HepG2 (cell line): ENCODE results near the gene PSD4. TPM values are rescaled to one million over a fixed set of nuclear protein-coding genes. Genes with fewer than 3 reads are reported as not detected.

Source experiments
- ARID2 ChIP-seq: sonication (generic); formaldehyde crosslinking; IDR thresholded peaks from 2 replicates; pipeline ENCODE4 v1.8.1; 2022; ENCODE audit warnings: mild to moderate bottlenecking, missing genetic modification reagents, borderline replicate concordance
- EP300 ChIP-seq, 3 experiments: sonication (generic) in 1 of 3; formaldehyde crosslinking in 1 of 3; IDR thresholded peaks; 2 replicates each; pipeline versions ENCODE4 v1.5.1 to v1.6.1; 2011 to 2020; ENCODE audit warnings: low read depth in 2 of 3, low read length in 2 of 3, borderline replicate concordance in 1 of 3, improper control_type of control experiment in 1 of 3, mild to moderate bottlenecking in 1 of 3, missing genetic modification reagents in 1 of 3, moderate library complexity in 1 of 3
- GFI1 ChIP-seq: sonication (generic); formaldehyde crosslinking; IDR thresholded peaks from 2 replicates; pipeline ENCODE4 v1.5.0; 2020; ENCODE audit warnings: missing genetic modification reagents, mild to moderate bottlenecking, borderline replicate concordance
- GLI4 ChIP-seq: sonication (generic); formaldehyde crosslinking; IDR thresholded peaks from 2 replicates; pipeline ENCODE4 v1.5.1; 2020; ENCODE audit warnings: missing genetic modification reagents, mild to moderate bottlenecking, moderate library complexity, borderline replicate concordance
- GPBP1L1 ChIP-seq: sonication (generic); formaldehyde crosslinking; IDR thresholded peaks from 2 replicates; pipeline ENCODE4 v1.5.0; 2020; ENCODE audit warnings: mild to moderate bottlenecking, missing genetic modification reagents
- GTF3A ChIP-seq: sonication (generic); formaldehyde crosslinking; conservative IDR thresholded peaks from 2 replicates; pipeline ENCODE4 v1.4.0; 2020; ENCODE audit warnings: mild to moderate bottlenecking, missing genetic modification reagents
- MIXL1 ChIP-seq: IDR thresholded peaks from 2 replicates; pipeline ENCODE4 v1.6.1; 2016
- NCOA2 ChIP-seq: sonication (generic); formaldehyde crosslinking; IDR thresholded peaks from 2 replicates; pipeline ENCODE4 v1.8.0; 2022; ENCODE audit warnings: inconsistent platforms
- NFE2L2 ChIP-seq: fragments of 150-350 bp; IDR thresholded peaks from 2 replicates; pipeline ENCODE4 v1.6.1; 2014; ENCODE audit warnings: low read length
- POGK ChIP-seq: sonication (generic); formaldehyde crosslinking; conservative IDR thresholded peaks from 2 replicates; pipeline ENCODE4 v1.8.0; 2022; ENCODE audit warnings: mild to moderate bottlenecking, moderate library complexity, missing genetic modification reagents
- PREB ChIP-seq: sonication (generic); formaldehyde crosslinking; IDR thresholded peaks from 2 replicates; pipeline ENCODE4 v1.4.0; 2020; ENCODE audit warnings: missing genetic modification reagents
- SAP130 ChIP-seq: IDR thresholded peaks from 2 replicates; pipeline ENCODE4 v1.6.1; 2016; ENCODE audit warnings: low read depth
- SUZ12 ChIP-seq: fragments of 150-350 bp; IDR thresholded peaks from 2 replicates; pipeline ENCODE4 v1.6.1; 2014; ENCODE audit warnings: low read depth, low read length
- TBL1XR1 ChIP-seq: fragments of 150-350 bp; IDR thresholded peaks from 2 replicates; pipeline ENCODE4 v1.6.1; 2014; ENCODE audit warnings: borderline replicate concordance, low read length; ENCODE audit not compliant: partially characterized antibody
- TGIF2 ChIP-seq: IDR thresholded peaks from 2 replicates; pipeline ENCODE4 v1.6.1; 2016; ENCODE audit warnings: control low read depth, missing compliant biosample characterization
- XRCC5 ChIP-seq: fragments of 200-400 bp; formaldehyde crosslinking; optimal IDR thresholded peaks from 2 replicates; pipeline ENCODE3; 2017; ENCODE audit warnings: mild to moderate bottlenecking, low read length
- YEATS2 ChIP-seq: sonication (generic); formaldehyde crosslinking; IDR thresholded peaks from 2 replicates; pipeline ENCODE4 v1.4.0; 2020; ENCODE audit warnings: missing genetic modification reagents, borderline replicate concordance
- ZBTB3 ChIP-seq: sonication (generic); formaldehyde crosslinking; IDR thresholded peaks from 2 replicates; pipeline ENCODE4 v1.4.0; 2020; ENCODE audit warnings: low read depth, mild to moderate bottlenecking, moderate library complexity, missing genetic modification reagents, borderline replicate concordance
- ZNF18 ChIP-seq: sonication (generic); formaldehyde crosslinking; IDR thresholded peaks from 2 replicates; pipeline ENCODE4 v1.8.0; 2022; ENCODE audit warnings: mild to moderate bottlenecking, missing genetic modification reagents; ENCODE audit not compliant: insufficient replicate concordance
- ZNF382 ChIP-seq: sonication (generic); formaldehyde crosslinking; IDR thresholded peaks from 2 replicates; pipeline ENCODE4 v1.5.0; 2020; ENCODE audit warnings: missing genetic modification reagents, mild to moderate bottlenecking, borderline replicate concordance
- ZNF572 ChIP-seq: sonication (generic); formaldehyde crosslinking; IDR thresholded peaks from 2 replicates; pipeline ENCODE4 v1.5.1; 2020; ENCODE audit warnings: mild to moderate bottlenecking, missing genetic modification reagents
- ZNF644 ChIP-seq: IDR thresholded peaks from 2 replicates; pipeline ENCODE4 v1.6.1; 2016; ENCODE audit warnings: low read depth
- polyA plus RNA-seq, 8 experiments: library from polyadenylated mRNA; depleted of rRNA in 3 of 8; stranded (reverse) in 7 of 8; unstranded in 1 of 8; fragments of >200 nt; fragmentation: Illumina TruSeq in 4 of 8; extraction: Trizol in 4 of 8; gene quantifications; 2 replicates each; pipeline versions ENCODE4 v1.2.1 to v1.2.3, GENCODE V29; 2011 to 2016; ENCODE audit warnings: low read depth in 4 of 8, missing spikeins in 1 of 8, mixed read lengths in 1 of 8; ENCODE audit not compliant: insufficient read depth in 1 of 8
- total RNA-seq, 5 experiments: library from RNA; depleted of rRNA; stranded (reverse); fragments of >200 nt; fragmentation: Illumina TruSeq; extraction: Trizol; gene quantifications; 2 replicates each; pipeline ENCODE4 v1.2.3, GENCODE V29; 2016; ENCODE audit warnings: low read depth in 1 of 5

PSD4 gene
- total and polyA plus RNA-seq, 2 of the 13 experiments (the other 11 are each of a cell fraction or from before 2014, with no cell fraction given) = 5.8 to 9.4 TPM

- TF ChIP-seq YEATS2 (CRISPR knock-in tag) (0 out of 2 replicates have a peak, but pooled peaks have one; percentile 38), ZNF572 (CRISPR knock-in tag) (no peak), XRCC5 (peak; percentile 84), ZNF18 (CRISPR knock-in tag) (peak; percentile 97), ZNF382 (CRISPR knock-in tag) (no peak), TGIF2 (CRISPR knock-in tag) (no peak), POGK (no peak), SAP130 (CRISPR knock-in tag) (peak; percentile 76), NCOA2 (peak; percentile 63), NFE2L2 (peak; percentile 93), ZBTB3 (CRISPR knock-in tag) (no peak), GFI1 (CRISPR knock-in tag) (no peak), EP300 (IDR thresholded peaks at IDR 0.05; ENCODE audit: low read depth in 2 of 2, low read length in 2 of 2) (peak in 1 of 2 experiments; percentile 81; a peak in 1 of 4 replicates), EP300 (CRISPR knock-in tag; IDR thresholded peaks at IDR 0.05; ENCODE audit: borderline replicate concordance) (peak; percentile 54; the same call in 1 of the 2 replicates), ZNF644 (CRISPR knock-in tag) (peak; percentile 90), SUZ12 (no peak), GTF3A (CRISPR knock-in tag) (no peak), ARID2 (CRISPR knock-in tag) (no peak), GPBP1L1 (CRISPR knock-in tag) (no peak), MIXL1 (CRISPR knock-in tag) (no peak), TBL1XR1 (no peak), PREB (CRISPR knock-in tag) (no peak), GLI4 (CRISPR knock-in tag) (no peak)
These were observed 67.4 kb downstream of the PSD4 start (continued) for GRCh38 chr2:113240915-113241911.
